Omental fat pad (tissue), 4 donors: ENCODE results near the gene TXK. TPM values are rescaled to one million over a fixed set of nuclear protein-coding genes. Genes with fewer than 3 reads are reported as not detected.

ENCODE experiments used
- ATAC-seq: fragments of 150-250 bp; one replicate; pipeline ENCODE4 v1.9.1; 2016; ENCODE audit warnings: mild to moderate bottlenecking, moderate library complexity; ENCODE audit not compliant: low FRiP score
- DNase-seq: peaks from one replicate; pipeline ENCODE4 v3.0.0-alpha.2; 2019; ENCODE audit warnings: low spot score
- total RNA-seq, 4 donors: library from RNA; depleted of rRNA; stranded (reverse); fragments of >200 nt; gene quantifications; one replicate each; pipeline ENCODE4 v1.1.0, GENCODE V29; 2016
- TF ChIP-seq, protein P1 (sequence below), 3 donors: fragments of 450-650 bp; IDR thresholded peaks; one replicate each; pipeline ENCODE4 v1.5.1; 2016 to 2017; ENCODE audit warnings: antibody characterized with exemption in 3 of 3, mild to moderate bottlenecking in 3 of 3, moderate library complexity in 2 of 3

The TXK gene
- total RNA-seq, 4 donors from 2014 or later, result 1.8 to 3.5 (median 2.8) TPM

DNA sequence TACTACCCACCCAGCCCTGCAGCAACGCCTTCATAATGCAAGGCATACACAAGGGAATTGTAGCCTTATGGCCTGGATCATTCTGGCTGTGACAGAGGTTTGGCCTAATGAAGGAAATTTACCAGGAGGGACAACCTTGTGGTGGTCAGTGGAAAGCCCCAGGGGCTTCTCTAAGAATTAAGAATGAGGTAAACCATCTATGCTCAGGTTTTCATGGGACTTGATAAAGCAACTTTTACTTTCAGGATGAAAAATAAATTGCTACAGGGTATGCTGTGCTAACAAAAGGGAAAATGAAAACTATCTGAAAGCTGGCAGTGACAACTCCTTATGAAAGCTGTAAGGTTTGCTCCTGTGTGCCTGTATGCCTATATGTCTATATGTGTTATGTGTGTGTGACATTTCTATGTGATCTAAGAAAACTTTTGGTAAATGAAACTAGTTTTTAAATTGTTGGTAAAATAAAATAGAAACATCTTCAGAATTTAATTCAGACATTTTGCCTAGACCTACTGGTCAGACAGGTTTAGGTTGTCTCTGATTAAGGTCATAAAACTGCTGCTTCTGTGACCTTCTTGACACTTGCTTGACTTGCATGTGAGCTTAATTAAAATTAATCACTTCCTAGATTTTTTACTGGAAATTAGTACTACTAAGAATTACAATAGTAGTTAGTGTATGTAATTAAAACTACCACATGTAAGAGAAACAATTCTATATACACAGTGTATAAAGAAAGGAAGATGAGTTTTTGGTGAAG is 19.9 kb upstream of the TXK start:
- ATAC-seq (no peak), DNase-seq (no peak)
- TF ChIP-seq, protein P1, sequence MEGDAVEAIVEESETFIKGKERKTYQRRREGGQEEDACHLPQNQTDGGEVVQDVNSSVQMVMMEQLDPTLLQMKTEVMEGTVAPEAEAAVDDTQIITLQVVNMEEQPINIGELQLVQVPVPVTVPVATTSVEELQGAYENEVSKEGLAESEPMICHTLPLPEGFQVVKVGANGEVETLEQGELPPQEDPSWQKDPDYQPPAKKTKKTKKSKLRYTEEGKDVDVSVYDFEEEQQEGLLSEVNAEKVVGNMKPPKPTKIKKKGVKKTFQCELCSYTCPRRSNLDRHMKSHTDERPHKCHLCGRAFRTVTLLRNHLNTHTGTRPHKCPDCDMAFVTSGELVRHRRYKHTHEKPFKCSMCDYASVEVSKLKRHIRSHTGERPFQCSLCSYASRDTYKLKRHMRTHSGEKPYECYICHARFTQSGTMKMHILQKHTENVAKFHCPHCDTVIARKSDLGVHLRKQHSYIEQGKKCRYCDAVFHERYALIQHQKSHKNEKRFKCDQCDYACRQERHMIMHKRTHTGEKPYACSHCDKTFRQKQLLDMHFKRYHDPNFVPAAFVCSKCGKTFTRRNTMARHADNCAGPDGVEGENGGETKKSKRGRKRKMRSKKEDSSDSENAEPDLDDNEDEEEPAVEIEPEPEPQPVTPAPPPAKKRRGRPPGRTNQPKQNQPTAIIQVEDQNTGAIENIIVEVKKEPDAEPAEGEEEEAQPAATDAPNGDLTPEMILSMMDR (IDR thresholded peaks at IDR 0.05), result no peak

- TF ChIP-seq, protein P1 (IDR thresholded peaks at IDR 0.05), result no peak
- no peak for ATAC-seq
- no peak for DNase-seq
Observed at GRCh38 chr4:48152259-48152658, 18.2 kb upstream of the TXK start.

- no peak for DNase-seq
- ATAC-seq, result no peak
- TF ChIP-seq, protein P1 (IDR thresholded peaks at IDR 0.05), result no peak
Observed at GRCh38 chr4:48149827-48150370, 15.8 kb upstream of the TXK start.

- DNase-seq (no peak), ATAC-seq (no peak)
- TF ChIP-seq, protein P1 (IDR thresholded peaks at IDR 0.05), result no peak
Observed at GRCh38 chr4:48147621-48148020, 13.6 kb upstream of the TXK start.

DNA sequence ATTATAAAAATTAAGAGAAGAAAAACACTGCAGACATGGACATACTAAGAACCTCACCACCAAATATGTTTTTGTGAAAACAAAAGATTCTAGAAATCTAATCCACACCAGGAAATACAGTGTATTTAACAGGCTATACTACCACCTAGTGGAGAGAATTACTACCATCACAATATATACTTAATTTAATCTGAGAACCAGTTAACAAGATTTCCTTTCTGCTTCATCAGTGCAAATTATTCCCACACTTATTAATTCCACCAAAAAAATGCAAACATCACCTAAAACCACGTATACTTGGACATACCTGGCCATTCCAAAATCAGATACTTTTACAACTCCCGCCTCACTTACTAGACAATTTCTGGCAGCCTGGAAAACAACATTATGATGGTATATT is 7.0 kb upstream of the TXK start:
- TF ChIP-seq, protein P1 (IDR thresholded peaks at IDR 0.05), result no peak
- ATAC-seq, result peak; percentile 60
- no peak for DNase-seq

DNA sequence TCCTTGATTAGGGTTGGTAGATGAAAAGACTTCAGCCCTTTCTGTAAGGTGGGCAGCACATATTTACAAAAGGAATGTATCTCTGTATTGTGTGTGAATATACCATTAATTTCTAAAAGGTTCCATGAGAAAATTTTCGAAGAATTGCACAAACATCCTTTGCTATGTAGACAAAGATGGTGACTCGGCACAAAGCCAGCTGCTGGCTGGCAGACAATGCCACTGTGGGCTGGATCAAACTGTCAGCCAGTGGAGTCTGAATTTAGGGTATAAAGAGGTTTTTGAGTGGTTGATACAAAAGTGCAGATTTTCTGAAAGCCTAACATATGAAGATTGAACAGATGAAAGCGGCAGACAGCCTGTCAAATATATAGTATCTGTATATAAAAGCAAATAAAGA is 5.6 kb upstream of the TXK start:
- no peak for ATAC-seq
- DNase-seq, result no peak

More for the DNA sequence above, 5.6 kb upstream of the TXK start:
- TF ChIP-seq, protein P1 (IDR thresholded peaks at IDR 0.05), result no peak
